Coronary artery (tissue), 2 donors: Measurements from ENCODE around the gene MTFMT.
A peak's percentile ranks its signal among the peaks of the same experiment; 100 is the strongest.

ENCODE experiments used
- DNase-seq: peaks from one replicate; pipeline ENCODE4 v3.0.0-alpha.2; 2017; ENCODE audit warnings: low spot score
- H3K27ac ChIP-seq, 2 donors: fragments of 200-600 bp; sonication (generic); one replicate each; pipeline ENCODE4 v1.5.1; 2016 to 2019
- H3K4me3 ChIP-seq: fragments of 200-600 bp; sonication (generic); 2 replicates; pipeline ENCODE4 v1.5.1; 2016; ENCODE audit warnings: mild to moderate bottlenecking, moderate library complexity
- CTCF ChIP-seq: fragments of 200-600 bp; sonication (generic); IDR thresholded peaks from one replicate; pipeline ENCODE4 v1.5.1; 2019; ENCODE audit warnings: antibody characterized with exemption

The MTFMT gene

DNA sequence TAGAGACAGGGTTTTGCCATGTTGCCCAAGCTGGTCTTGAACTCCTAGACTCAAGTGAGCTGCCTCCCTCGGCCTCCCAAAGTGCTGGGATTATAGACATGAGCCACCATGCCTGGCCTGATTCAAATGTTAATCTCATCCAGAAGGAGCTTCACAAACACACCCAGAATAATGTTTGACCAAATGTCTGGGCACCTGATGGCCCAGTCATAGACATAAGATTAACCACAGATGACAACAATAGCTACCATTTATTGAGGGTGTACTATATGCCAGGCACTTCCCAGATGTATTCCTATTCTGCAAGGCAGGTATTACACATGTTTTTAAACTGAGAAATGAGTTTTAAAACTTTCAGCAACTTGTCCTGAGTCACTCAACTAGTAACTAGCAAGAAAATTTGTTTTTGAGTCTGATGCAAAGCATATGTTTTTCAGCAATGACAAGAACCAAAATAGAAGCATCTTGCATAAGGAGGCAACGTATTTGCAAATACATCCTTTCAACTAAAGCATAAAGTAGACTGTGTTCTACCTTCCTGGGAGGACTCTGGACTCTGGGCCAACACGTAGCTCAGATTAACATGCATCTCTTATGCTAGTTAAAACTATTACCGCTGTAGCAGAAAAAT is 31.6 kb downstream of the MTFMT start:
- no peak overlapping the region for H3K27ac ChIP-seq
- H3K4me3 ChIP-seq: no peak overlapping the region
- no peak for DNase-seq
- TF ChIP-seq CTCF: no peak

DNA sequence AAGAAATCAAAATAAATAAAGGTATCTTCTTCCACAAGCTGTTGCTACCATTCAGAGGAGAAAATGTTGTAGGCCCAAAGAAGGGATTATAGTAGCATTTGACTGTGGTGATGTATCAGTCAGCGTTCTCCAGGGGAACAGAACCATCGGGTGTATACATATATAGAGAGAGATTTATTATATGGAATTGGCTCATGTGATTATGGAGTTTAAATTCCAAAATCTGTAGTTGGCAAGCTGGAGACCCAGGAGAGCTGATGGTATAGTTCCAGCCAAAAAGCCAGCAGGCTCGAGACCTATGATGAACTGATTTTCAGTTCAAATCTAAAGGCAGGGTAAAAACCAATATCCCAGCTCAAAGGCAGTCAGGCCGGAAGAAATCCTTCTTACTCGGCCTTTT is 32.4 kb downstream of the MTFMT start:
- Histone ChIP-seq H3K4me3 (no peak overlapping the region), H3K27ac (no peak overlapping the region)
- no peak for TF ChIP-seq CTCF
- DNase-seq: no peak

- Histone ChIP-seq H3K4me3 (no peak overlapping the region), H3K27ac (no peak overlapping the region)
- no peak for DNase-seq
- no peak for TF ChIP-seq CTCF
These were observed 36.1 kb downstream of the MTFMT start for GRCh38 chr15:64993290-64993689.

DNA sequence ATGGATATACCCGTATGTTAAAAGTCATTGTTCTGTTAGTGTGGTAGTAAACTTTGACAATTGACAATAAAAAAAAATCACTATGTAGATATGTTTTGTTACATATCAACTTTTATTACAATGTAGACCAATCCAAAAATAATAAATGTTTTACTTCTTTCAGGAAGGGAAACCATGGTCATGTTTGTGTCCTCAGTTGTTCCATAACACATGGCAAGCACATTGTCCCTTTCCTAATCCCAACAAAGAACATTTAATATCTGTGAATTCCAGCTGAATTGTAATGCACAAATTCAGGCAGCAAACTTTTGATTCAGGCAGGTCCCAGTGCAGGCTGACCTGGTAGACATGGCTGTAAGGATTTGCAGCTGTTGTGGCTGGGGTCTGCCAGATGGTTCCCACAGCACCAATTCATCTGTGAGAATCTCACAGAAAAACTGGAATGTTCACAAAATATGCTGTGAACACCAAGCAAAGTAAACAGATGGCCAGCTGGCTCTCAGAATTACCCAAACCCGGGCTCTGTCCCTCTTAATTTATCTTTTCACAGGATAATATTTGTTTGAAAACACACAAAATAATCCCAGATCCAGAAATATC is 37.8 kb downstream of the MTFMT start:
- DNase-seq: no peak
- TF ChIP-seq CTCF: no peak
- Histone ChIP-seq H3K27ac (no peak overlapping the region), H3K4me3 (no peak overlapping the region)

GRCh38 chr15:64990168-64990470 is 39.3 kb downstream of the MTFMT start:
- no peak for DNase-seq
- no peak for TF ChIP-seq CTCF
- Histone ChIP-seq H3K27ac (peak overlapping the region; percentile 94 to 99), H3K4me3 (peak overlapping the region; percentile 100)

GRCh38 chr15:64989416-64990167 is 39.8 kb downstream of the MTFMT start, which contains the start of gene SPG21:
TSS of gene SPG21 (minus strand) at chr15:64989914. CDS start at chr15:64983569, 6,345 bp downstream.
- Histone ChIP-seq H3K4me3 (peak within 1 kb of the TSS; percentile 100), H3K27ac (peak within 1 kb of the TSS; percentile 94 to 99)
- peak; percentile 93 for DNase-seq
- no peak for TF ChIP-seq CTCF
